Activated CD4-positive, alpha-beta memory T cell treated with anti-CD3 and anti-CD28 coated beads, Interleukin-2, amount 10 ng/mL, durations not matched to agents 7 days and 5 days (primary cell): Measurements from ENCODE around the gene PAIP2. TPM values are rescaled to one million over a fixed set of nuclear protein-coding genes. Genes with fewer than 3 reads are reported as not detected.
"Not testable (repeated sequence)": the region's sequence is repeated elsewhere in the genome, so short reads cannot be mapped to it uniquely, and the experiment has no call there.

Source experiments
- CTCF ChIA-PET: fragments of 350-600 bp; sonication (Branson Sonifier 250); formaldehyde crosslinking; loops from one replicate; lab custom pipeline; 2021; ENCODE audit warnings: antibody characterized with exemption, inconsistent platforms; lab: Charles Lee
- POLR2A ChIA-PET: fragments of 350-600 bp; sonication (Branson Sonifier 250); formaldehyde crosslinking; loops from one replicate; lab custom pipeline; 2021; ENCODE audit warnings: antibody characterized with exemption; lab: Charles Lee
- DNase-seq: peaks from one replicate; pipeline ENCODE4 v3.0.0-alpha.2; 2020
- H3K27ac Mint-ChIP-seq: one replicate; pipeline ENCODE4 v1.8.0; 2021; ENCODE audit warnings: mild to moderate bottlenecking, mixed read lengths
- H3K27me3 Mint-ChIP-seq: one replicate; pipeline ENCODE4 v1.8.0; 2021; ENCODE audit warnings: mixed read lengths
- H3K36me3 Mint-ChIP-seq: one replicate; pipeline ENCODE4 v1.8.0; 2021; ENCODE audit warnings: low read depth, mixed read lengths
- H3K4me1 Mint-ChIP-seq: one replicate; pipeline ENCODE4 v1.8.0; 2021; ENCODE audit warnings: mixed read lengths
- H3K4me3 Mint-ChIP-seq: one replicate; pipeline ENCODE4 v1.8.0; 2021; ENCODE audit warnings: mild to moderate bottlenecking, mixed read lengths
- H3K9me3 Mint-ChIP-seq: one replicate; pipeline ENCODE4 v1.8.0; 2021; ENCODE audit warnings: mixed read lengths
- total RNA-seq, 2 experiments: library from RNA; stranded (reverse); gene quantifications; one replicate each; pipeline ENCODE4 v1.2.3, GENCODE V29; 2021

The PAIP2 gene
- total RNA-seq, 2 experiments from 2014 or later = 127 to 130 TPM

GRCh38 chr5:139383275-139383992 lies 41.8 kb downstream of the PAIP2 start, which contains the start of gene SLC23A1:
Gene SLC23A1, minus strand, starts transcription at chr5:139383297. Its CDS starts 44 bp downstream, at chr5:139383253.
- POLR2A ChIA-PET = interaction anchor here (1.2 to 1.4 kb wide), 4 partner anchors 33 to 90 kb away, joined by 4 to 5 read pairs (median 4); partner anchors contain the start of genes MATR3 and PAIP2
- Mint-ChIP-seq H3K36me3 (peaks cover 4% of the 10 kb centered on the region), H3K27me3 (no peaks in the 10 kb centered on the region), H3K4me3 (no peak within 1 kb of the TSS), H3K9me3 (no peaks in the 10 kb centered on the region), H3K27ac (peak within 1 kb of the TSS; percentile 88), H3K4me1 (peaks cover 49% of the 10 kb centered on the region)
- CTCF ChIA-PET = interaction anchor here (1.1 kb wide), 1 partner anchor 41 kb away, joined by 4 read pairs; no protein-coding TSS in a partner anchor
- no peak for DNase-seq

- H3K4me1 Mint-ChIP-seq = peaks cover 50% of the 10 kb centered on the region
- CTCF ChIA-PET = interaction anchor here (1.1 kb wide), 1 partner anchor 42 kb away, joined by 4 read pairs; no protein-coding TSS in a partner anchor
- H3K36me3 Mint-ChIP-seq = peaks cover 4% of the 10 kb centered on the region
- DNase-seq = no peak
- POLR2A ChIA-PET = interaction anchor here (1.2 to 1.4 kb wide), 2 partner anchors 43 to 90 kb away, joined by 4 to 5 read pairs; partner anchors contain the start of genes MATR3 and PAIP2
- peak overlapping the region; percentile 70 for H3K4me3 Mint-ChIP-seq
- no peaks in the 10 kb centered on the region for H3K9me3 Mint-ChIP-seq
- no peaks in the 10 kb centered on the region for H3K27me3 Mint-ChIP-seq
- H3K27ac Mint-ChIP-seq = peak overlapping the region; percentile 88
Observed at GRCh38 chr5:139383993-139384590, 42.4 kb downstream of the PAIP2 start.

- ChIA-PET POLR2A (interaction anchor here (1.2 to 3.7 kb wide), 3 partner anchors 19 to 91 kb away, joined by 4 to 12 read pairs (median 5); partner anchors contain the start of genes MATR3, PAIP2 and SPATA24), CTCF (interaction anchor here (1.1 kb wide), 1 partner anchor 42 kb away, joined by 4 read pairs; no protein-coding TSS in a partner anchor)
- Mint-ChIP-seq H3K36me3 (peaks cover 8% of the 10 kb centered on the region), H3K27me3 (no peaks in the 10 kb centered on the region), H3K9me3 (no peaks in the 10 kb centered on the region), H3K4me3 (peak overlapping the region; percentile 70), H3K27ac (peak overlapping the region; percentile 88), H3K4me1 (peaks cover 52% of the 10 kb centered on the region)
- no peak for DNase-seq
Observed at GRCh38 chr5:139384591-139385051, 43.0 kb downstream of the PAIP2 start.

- H3K9me3 Mint-ChIP-seq = no peaks in the 10 kb centered on the region
- ChIA-PET CTCF (interaction anchor here (1.0 kb wide), 1 partner anchor 129 kb away, joined by 3 read pairs; no protein-coding TSS in a partner anchor), POLR2A (interaction anchor here (0.9 to 10.9 kb wide), 7 partner anchors 8 to 177 kb away, joined by 3 to 122 read pairs (median 5); partner anchors contain the start of genes MATR3, PAIP2 and SPATA24)
- H3K27ac Mint-ChIP-seq = peak overlapping the region; percentile 88
- peaks cover 59% of the 10 kb centered on the region for H3K4me1 Mint-ChIP-seq
- DNase-seq = peak; percentile 54
- H3K27me3 Mint-ChIP-seq = no peaks in the 10 kb centered on the region
- peak overlapping the region; percentile 70 for H3K4me3 Mint-ChIP-seq
- peaks cover 9% of the 10 kb centered on the region for H3K36me3 Mint-ChIP-seq
Observed at GRCh38 chr5:139385061-139386049, 43.7 kb downstream of the PAIP2 start.

- no peaks in the 10 kb centered on the region for H3K27me3 Mint-ChIP-seq
- CTCF ChIA-PET = interaction anchor here (1.0 kb wide), 1 partner anchor 128 kb away, joined by 3 read pairs; no protein-coding TSS in a partner anchor
- DNase-seq = no peak
- peak overlapping the region; percentile 88 for H3K27ac Mint-ChIP-seq
- peaks cover 9% of the 10 kb centered on the region for H3K36me3 Mint-ChIP-seq
- peaks cover 66% of the 10 kb centered on the region for H3K4me1 Mint-ChIP-seq
- peak overlapping the region; percentile 70 for H3K4me3 Mint-ChIP-seq
- POLR2A ChIA-PET = interaction anchor here (0.9 to 10.9 kb wide), 6 partner anchors 9 to 176 kb away, joined by 3 to 122 read pairs (median 6); partner anchors contain the start of genes MATR3, PAIP2 and SPATA24
- no peaks in the 10 kb centered on the region for H3K9me3 Mint-ChIP-seq
Observed at GRCh38 chr5:139386050-139386438, 44.4 kb downstream of the PAIP2 start.

GRCh38 chr5:139386956-139387355 lies 45.3 kb downstream of the PAIP2 start:
- ChIA-PET CTCF (interaction anchor here (1.0 to 1.3 kb wide), 2 partner anchors 45 to 127 kb away, joined by 3 to 4 read pairs; partner anchors contain the start of gene PAIP2), POLR2A (interaction anchor here (0.9 to 10.9 kb wide), 6 partner anchors 16 to 175 kb away, joined by 3 to 122 read pairs (median 6); partner anchors contain the start of genes MATR3, PAIP2, SPATA24 and UBE2D2)
- Mint-ChIP-seq H3K4me1 (peaks cover 75% of the 10 kb centered on the region), H3K36me3 (peaks cover 14% of the 10 kb centered on the region), H3K27ac (peak overlapping the region; percentile 49)
- not testable (repeated sequence) for H3K27me3 Mint-ChIP-seq, H3K4me3 Mint-ChIP-seq, DNase-seq, H3K9me3 Mint-ChIP-seq

- no peaks in the 10 kb centered on the region for H3K27me3 Mint-ChIP-seq
- ChIA-PET POLR2A (interaction anchor here (0.7 to 10.9 kb wide), 7 partner anchors 11 to 174 kb away, joined by 3 to 122 read pairs (median 5); partner anchors contain the start of genes MATR3, PAIP2, SPATA24 and UBE2D2), CTCF (interaction anchor here (0.5 to 1.3 kb wide), 2 partner anchors 46 to 795 kb away, joined by 4 read pairs; partner anchors contain the start of gene PAIP2)
- peak overlapping the region; percentile 99 for H3K4me3 Mint-ChIP-seq
- peaks cover 75% of the 10 kb centered on the region for H3K4me1 Mint-ChIP-seq
- H3K27ac Mint-ChIP-seq = peak overlapping the region; percentile 49
- H3K9me3 Mint-ChIP-seq = no peaks in the 10 kb centered on the region
- peaks cover 14% of the 10 kb centered on the region for H3K36me3 Mint-ChIP-seq
- no peak for DNase-seq
Observed at GRCh38 chr5:139387611-139388197, 46.0 kb downstream of the PAIP2 start.

- Mint-ChIP-seq H3K27me3 (no peaks in the 10 kb centered on the region), H3K4me1 (peaks cover 75% of the 10 kb centered on the region), H3K4me3 (peak overlapping the region; percentile 99), H3K27ac (peak overlapping the region; percentile 52), H3K9me3 (no peaks in the 10 kb centered on the region), H3K36me3 (peaks cover 14% of the 10 kb centered on the region)
- POLR2A ChIA-PET = interaction anchor here (0.6 to 10.9 kb wide), 7 partner anchors 12 to 175 kb away, joined by 3 to 122 read pairs (median 5); partner anchors contain the start of genes MATR3, PAIP2, SPATA24 and UBE2D2
- CTCF ChIA-PET = interaction anchor here (0.5 kb wide), 1 partner anchor 795 kb away, joined by 4 read pairs; no protein-coding TSS in a partner anchor
- no peak for DNase-seq
Observed at GRCh38 chr5:139388198-139388821, 46.7 kb downstream of the PAIP2 start.

GRCh38 chr5:139389701-139390638 lies 48.3 kb downstream of the PAIP2 start, which contains the start of gene MZB1:
Gene MZB1, minus strand, starts transcription at chr5:139389913. Its CDS starts 57 bp downstream, at chr5:139389856.
- Mint-ChIP-seq H3K9me3 (no peaks in the 10 kb centered on the region), H3K36me3 (peaks cover 14% of the 10 kb centered on the region), H3K27ac (peak within 1 kb of the TSS; percentile 99), H3K27me3 (no peaks in the 10 kb centered on the region), H3K4me1 (peaks cover 65% of the 10 kb centered on the region), H3K4me3 (peak within 1 kb of the TSS; percentile 99)
- DNase-seq = peak; percentile 89
- CTCF ChIA-PET = interaction anchor here (0.6 to 5.2 kb wide), 8 partner anchors 13 to 870 kb away, joined by 3 to 26 read pairs (median 6); partner anchors contain the start of genes MATR3, PAIP2 and SPATA24
- POLR2A ChIA-PET = interaction anchor here (0.6 to 10.9 kb wide), 25 partner anchors 9 to 815 kb away, joined by 3 to 122 read pairs (median 4); partner anchors contain the start of genes HSPA9, MATR3, PAIP2 and SPATA24
